Colonic mucosa (tissue), 4 donors: Measurements from ENCODE around the gene ST3GAL3. TPM values are rescaled to one million over a fixed set of nuclear protein-coding genes. Genes with fewer than 3 reads are reported as not detected.

Experiments
- DNase-seq: peaks from one replicate; pipeline ENCODE4 v3.0.0-alpha.2; 2020
- H3K27ac ChIP-seq: fragments of 200-600 bp; one replicate; pipeline ENCODE4 v1.8.0; 2021
- H3K27me3 ChIP-seq: fragments of 200-600 bp; one replicate; pipeline ENCODE4 v1.8.0; 2021
- H3K36me3 ChIP-seq: fragments of 200-600 bp; one replicate; pipeline ENCODE4 v1.8.0; 2021
- H3K4me1 ChIP-seq: fragments of 200-600 bp; one replicate; pipeline ENCODE4 v1.8.0; 2021; ENCODE audit warnings: mild to moderate bottlenecking
- H3K4me3 ChIP-seq: fragments of 200-600 bp; one replicate; pipeline ENCODE4 v1.8.0; 2021
- H3K9ac ChIP-seq, 2 donors: one replicate each; pipeline ENCODE4 v1.7.0; 2013; ENCODE audit warnings: control low read depth in 2 of 2, low read depth in 2 of 2, low read length in 2 of 2
- H3K9me3 ChIP-seq: fragments of 200-600 bp; one replicate; pipeline ENCODE4 v1.8.0; 2021
- CTCF ChIP-seq: fragments of 200-600 bp; IDR thresholded peaks from one replicate; pipeline ENCODE4 v1.8.0; 2022; ENCODE audit warnings: antibody characterized with exemption, mild to moderate bottlenecking
- intact Hi-C: fragments of 100-400 bp; cut with DNase I; formaldehyde crosslinking; loops from one replicate; pipeline ENCODE4 v1.14.1; 2022
- total RNA-seq, 2 donors: library from RNA; stranded (reverse); fragmentation: NEBNext Ultra II Directional in 1 of 2; extraction: Animal tissue kit (Norgen Biotek cat#: 25700) in 1 of 2; gene quantifications; one replicate each; pipeline ENCODE4 v1.2.1, GENCODE V29; 2021
- donor health status: healthy.
- donor health status: DM: no; HTN: no; CAD: no.
- donor health status: DM: no; HTN: no; CAD: no.

ST3GAL3 gene
- total RNA-seq, 2 donors from 2014 or later = 5.1 to 6.0 TPM

GRCh38 chr1:43949678-43950077 lies 242.3 kb downstream of the ST3GAL3 start:
- Histone ChIP-seq H3K27me3 (no peaks in the 10 kb centered on the region), H3K9ac (no peak overlapping the region), H3K9me3 (no peaks in the 10 kb centered on the region), H3K4me3 (no peak overlapping the region), H3K4me1 (peaks cover 14% of the 10 kb centered on the region), H3K36me3 (no peaks in the 10 kb centered on the region), H3K27ac (no peak overlapping the region)
- TF ChIP-seq CTCF = no peak
- no peak for DNase-seq
- intact Hi-C loops = no loop called here

DNA sequence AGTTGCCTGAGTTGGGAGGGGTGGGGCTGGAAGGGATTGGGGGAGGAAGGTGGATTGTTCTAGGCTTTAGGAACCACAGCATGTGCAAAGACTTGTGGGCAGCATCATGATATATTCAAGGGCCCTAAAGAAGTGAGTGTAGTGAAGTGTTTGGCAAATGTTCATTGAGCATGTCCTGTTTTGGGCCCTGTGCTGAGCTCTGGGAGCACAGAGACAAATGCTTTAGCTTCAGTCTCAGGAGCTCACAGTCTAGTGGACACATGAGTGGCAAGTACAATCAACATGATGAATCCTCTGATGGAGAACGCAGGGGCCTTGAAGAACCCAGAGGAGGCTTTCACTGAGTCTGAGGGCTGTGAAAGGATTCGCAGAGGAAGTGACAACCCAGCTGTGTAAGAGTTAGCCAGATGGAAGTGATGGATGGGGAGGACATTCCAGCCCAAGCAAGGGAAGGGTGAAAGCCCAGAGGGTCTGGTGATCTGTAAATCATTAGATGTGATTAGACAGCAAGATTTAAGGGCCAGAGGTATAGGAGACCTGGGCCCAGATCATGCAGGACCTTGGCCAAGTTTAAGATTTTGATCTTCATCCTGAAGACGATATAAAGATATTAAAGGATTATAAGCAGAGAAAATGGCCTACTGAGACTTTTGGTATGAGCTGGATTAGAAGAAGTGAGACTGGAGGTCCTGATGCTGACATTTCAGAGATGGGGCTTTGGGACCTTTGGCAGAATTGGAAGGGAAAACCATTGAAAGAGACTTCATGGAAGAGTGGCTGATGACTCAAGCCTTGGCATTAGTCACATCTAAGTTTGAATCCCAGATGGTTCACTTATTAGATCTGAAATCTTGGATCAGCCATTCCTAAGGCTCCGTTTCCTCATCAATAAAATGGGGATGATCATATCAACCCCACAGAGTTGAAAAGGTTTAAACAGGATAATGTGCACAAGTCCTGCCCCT lies 244.0 kb downstream of the ST3GAL3 start:
- Histone ChIP-seq H3K9me3 (no peaks in the 10 kb centered on the region), H3K9ac (no peak overlapping the region), H3K36me3 (no peaks in the 10 kb centered on the region), H3K27ac (no peak overlapping the region), H3K27me3 (no peaks in the 10 kb centered on the region), H3K4me3 (no peak overlapping the region), H3K4me1 (peaks cover 14% of the 10 kb centered on the region)
- DNase-seq = no peak
- intact Hi-C loops = no loop called here
- TF ChIP-seq CTCF = no peak

DNA sequence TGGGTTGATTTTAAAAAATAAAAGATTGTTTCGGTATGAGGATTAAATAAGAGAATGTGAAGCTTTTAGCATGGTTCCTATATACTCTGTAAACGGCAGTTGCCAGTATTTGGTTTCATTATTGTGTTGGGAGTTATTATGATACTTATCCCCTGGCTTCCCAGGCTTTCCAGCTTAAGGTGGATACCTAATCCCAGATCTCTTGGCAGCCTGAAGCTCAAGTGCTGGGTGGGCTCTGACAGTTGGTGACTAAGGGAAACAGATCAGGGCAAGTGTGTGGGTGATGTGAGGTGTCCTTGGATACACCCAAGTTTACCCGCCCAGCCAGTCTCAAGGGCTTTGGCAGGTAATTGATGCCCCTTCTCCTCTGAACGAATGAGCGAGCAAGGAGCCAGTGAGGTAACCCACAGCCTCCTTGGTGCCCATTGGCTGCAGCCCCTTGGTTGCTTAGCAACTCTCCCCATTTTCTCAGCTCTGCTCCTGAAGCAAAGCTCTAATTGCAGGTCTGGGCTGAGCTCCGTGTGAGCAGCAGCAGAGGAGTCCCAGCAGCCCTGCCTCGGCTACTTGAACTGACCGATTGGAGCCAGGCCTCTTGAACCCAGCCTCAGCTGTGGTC lies 245.5 kb downstream of the ST3GAL3 start:
- Histone ChIP-seq H3K4me3 (no peak overlapping the region), H3K9me3 (no peaks in the 10 kb centered on the region), H3K9ac (no peak overlapping the region), H3K27me3 (no peaks in the 10 kb centered on the region), H3K4me1 (peaks cover 7% of the 10 kb centered on the region), H3K27ac (no peak overlapping the region), H3K36me3 (no peaks in the 10 kb centered on the region)
- TF ChIP-seq CTCF = no peak
- DNase-seq = no peak
- intact Hi-C loops = no loop called here

- TF ChIP-seq CTCF = no peak
- Histone ChIP-seq H3K36me3 (no peaks in the 10 kb centered on the region), H3K4me1 (peaks cover 2% of the 10 kb centered on the region), H3K4me3 (no peak overlapping the region), H3K9me3 (no peaks in the 10 kb centered on the region), H3K27me3 (no peaks in the 10 kb centered on the region), H3K9ac (no peak overlapping the region), H3K27ac (no peak overlapping the region)
- intact Hi-C loops = no loop called here
- no peak for DNase-seq
These were observed 246.0 kb downstream of the ST3GAL3 start for GRCh38 chr1:43953361-43953760.

DNA sequence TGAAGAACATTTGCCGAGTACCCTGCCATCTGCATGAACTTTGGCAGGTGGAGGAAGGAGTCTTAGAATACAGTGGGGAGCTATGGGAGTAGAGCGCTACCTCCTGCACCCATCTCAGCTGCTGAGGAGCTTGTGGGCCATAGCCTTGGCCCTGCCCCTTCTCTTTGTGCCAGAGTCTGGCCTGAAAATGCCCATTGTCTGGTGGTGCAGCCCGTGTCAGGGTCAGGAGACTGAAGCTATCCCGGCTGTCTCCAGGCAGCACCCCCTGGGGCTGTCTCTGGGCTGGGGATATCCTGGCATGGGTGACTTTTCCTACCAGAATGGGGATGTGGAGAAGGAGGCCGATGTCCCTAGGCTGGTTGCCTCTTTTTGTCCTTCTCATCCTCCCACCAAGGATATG lies 246.7 kb downstream of the ST3GAL3 start:
- H3K4me1 ChIP-seq = no peaks in the 10 kb centered on the region
- H3K27me3 ChIP-seq = no peaks in the 10 kb centered on the region
- no peak for DNase-seq
- H3K9me3 ChIP-seq = no peaks in the 10 kb centered on the region
- no peaks in the 10 kb centered on the region for H3K36me3 ChIP-seq
- TF ChIP-seq CTCF = no peak
- intact Hi-C loops = no loop called here
- H3K27ac ChIP-seq = no peak overlapping the region
- no peak overlapping the region for H3K4me3 ChIP-seq
- no peak overlapping the region for H3K9ac ChIP-seq
